Measurements from ENCODE around the gene USP17L21.
"Not testable (repeated sequence)": the region's sequence is repeated elsewhere in the genome, so short reads cannot be mapped to it uniquely, and the experiment has no call there.

USP17L21 gene

DNA sequence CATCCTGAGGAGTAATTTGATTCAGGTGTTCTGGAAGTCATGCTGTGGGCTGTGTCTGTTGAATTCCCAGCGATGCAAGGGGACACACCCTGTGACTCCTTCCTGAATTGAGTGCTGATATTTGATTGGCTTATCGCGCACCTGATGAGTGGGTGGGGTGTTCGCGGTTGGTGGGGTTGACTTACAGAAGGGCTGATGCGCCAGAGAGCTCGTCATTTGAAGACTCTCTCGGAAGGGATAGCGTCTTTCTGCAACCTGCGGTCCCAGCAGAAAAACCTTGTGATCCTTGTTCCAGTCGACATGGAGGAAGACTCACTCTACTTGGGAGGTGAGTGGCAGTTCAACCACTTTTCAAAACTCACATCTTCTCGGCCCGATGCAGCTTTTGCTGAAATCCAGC, at the start of gene USP17L21:
Gene USP17L21, plus strand, starts transcription at position 301 of the 400 bp plus-strand sequence. Its CDS starts 0 bp downstream, at position 301.
- not testable (repeated sequence) for H3K27me3 Mint-ChIP-seq (ENCODE audit: low read depth, poor library complexity); H3K27ac Mint-ChIP-seq; DNase-seq; H3K36me3 Mint-ChIP-seq (ENCODE audit: low read depth); H3K4me3 Mint-ChIP-seq; H3K9me3 Mint-ChIP-seq; H3K4me1 Mint-ChIP-seq

- not testable (repeated sequence) for H3K4me1 Mint-ChIP-seq; H3K36me3 Mint-ChIP-seq (ENCODE audit: low read depth); H3K9me3 Mint-ChIP-seq; H3K4me3 Mint-ChIP-seq; H3K27ac Mint-ChIP-seq; H3K27me3 Mint-ChIP-seq (ENCODE audit: low read depth, poor library complexity); DNase-seq
Measured at GRCh38 chr4:9214701-9215100, 48.0 kb upstream of the USP17L21 start.

- DNase-seq; H3K36me3 Mint-ChIP-seq (ENCODE audit: low read depth); H3K4me1 Mint-ChIP-seq; H3K27ac Mint-ChIP-seq; H3K27me3 Mint-ChIP-seq (ENCODE audit: low read depth, poor library complexity); H3K9me3 Mint-ChIP-seq; H3K4me3 Mint-ChIP-seq: not testable (repeated sequence)
Measured at GRCh38 chr4:9215105-9215504, 47.6 kb upstream of the USP17L21 start, which contains the start of gene USP17L11. TSS of gene USP17L11 (plus strand) at chr4:9215405. CDS start at chr4:9215405, 0 bp downstream.

- not testable (repeated sequence) for H3K4me3 Mint-ChIP-seq; H3K9me3 Mint-ChIP-seq; H3K36me3 Mint-ChIP-seq (ENCODE audit: low read depth); H3K4me1 Mint-ChIP-seq; H3K27me3 Mint-ChIP-seq (ENCODE audit: low read depth, poor library complexity); DNase-seq; H3K27ac Mint-ChIP-seq
Measured at GRCh38 chr4:9219852-9220251, 42.8 kb upstream of the USP17L21 start, which contains the start of gene USP17L12. TSS of gene USP17L12 (plus strand) at chr4:9220152. CDS start at chr4:9220152, 0 bp downstream.

DNA sequence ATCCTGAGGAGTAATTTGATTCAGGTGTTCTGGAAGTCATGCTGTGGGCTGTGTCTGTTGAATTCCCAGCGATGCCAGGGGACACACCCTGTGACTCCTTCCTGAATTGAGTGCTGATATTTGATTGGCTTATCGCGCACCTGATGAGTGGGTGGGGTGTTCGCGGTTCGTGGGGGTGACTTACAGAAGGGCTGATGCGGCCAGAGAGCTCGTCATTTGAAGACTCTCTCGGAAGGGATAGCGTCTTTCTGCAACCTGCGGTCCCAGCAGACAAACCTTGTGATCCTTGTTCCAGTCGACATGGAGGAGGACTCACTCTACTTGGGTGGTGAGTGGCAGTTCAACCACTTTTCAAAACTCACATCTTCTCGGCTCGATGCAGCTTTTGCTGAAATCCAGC, 38.1 kb upstream of the USP17L21 start, which contains the start of gene USP17L13:
Gene USP17L13, plus strand, starts transcription at position 301 of the 400 bp plus-strand sequence. Its CDS starts 0 bp downstream, at position 301.
- not testable (repeated sequence) for H3K36me3 Mint-ChIP-seq (ENCODE audit: low read depth); H3K4me1 Mint-ChIP-seq; DNase-seq; H3K4me3 Mint-ChIP-seq; H3K9me3 Mint-ChIP-seq; H3K27ac Mint-ChIP-seq; H3K27me3 Mint-ChIP-seq (ENCODE audit: low read depth, poor library complexity)

DNA sequence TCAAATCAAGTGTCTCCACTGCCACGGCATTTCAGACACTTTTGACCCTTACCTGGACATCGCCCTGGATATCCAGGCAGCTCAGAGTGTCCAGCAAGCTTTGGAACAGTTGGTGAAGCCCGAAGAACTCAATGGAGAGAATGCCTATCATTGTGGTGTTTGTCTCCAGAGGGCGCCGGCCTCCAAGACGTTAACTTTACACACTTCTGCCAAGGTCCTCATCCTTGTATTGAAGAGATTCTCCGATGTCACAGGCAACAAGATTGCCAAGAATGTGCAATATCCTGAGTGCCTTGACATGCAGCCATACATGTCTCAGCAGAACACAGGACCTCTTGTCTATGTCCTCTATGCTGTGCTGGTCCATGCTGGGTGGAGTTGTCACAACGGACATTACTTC, 32.4 kb upstream of the USP17L21 start:
- H3K27me3 Mint-ChIP-seq (ENCODE audit: low read depth, poor library complexity); H3K27ac Mint-ChIP-seq; H3K4me3 Mint-ChIP-seq; H3K9me3 Mint-ChIP-seq; H3K36me3 Mint-ChIP-seq (ENCODE audit: low read depth); H3K4me1 Mint-ChIP-seq: not testable (repeated sequence)
- DNase-seq = peak; percentile 0

DNA sequence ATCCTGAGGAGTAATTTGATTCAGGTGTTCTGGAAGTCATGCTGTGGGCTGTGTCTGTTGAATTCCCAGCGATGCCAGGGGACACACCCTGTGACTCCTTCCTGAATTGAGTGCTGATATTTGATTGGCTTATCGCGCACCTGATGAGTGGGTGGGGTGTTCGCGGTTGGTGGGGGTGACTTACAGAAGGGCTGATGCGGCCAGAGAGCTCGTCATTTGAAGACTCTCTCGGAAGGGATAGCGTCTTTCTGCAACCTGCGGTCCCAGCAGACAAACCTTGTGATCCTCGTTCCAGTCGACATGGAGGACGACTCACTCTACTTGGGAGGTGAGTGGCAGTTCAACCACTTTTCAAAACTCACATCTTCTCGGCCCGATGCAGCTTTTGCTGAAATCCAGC, 28.6 kb upstream of the USP17L21 start, which contains the start of gene USP17L15:
Gene USP17L15, plus strand, starts transcription at position 301 of the 400 bp plus-strand sequence. Its CDS starts 0 bp downstream, at position 301.
- not testable (repeated sequence) for H3K9me3 Mint-ChIP-seq; H3K27ac Mint-ChIP-seq; DNase-seq; H3K36me3 Mint-ChIP-seq (ENCODE audit: low read depth); H3K4me3 Mint-ChIP-seq; H3K27me3 Mint-ChIP-seq (ENCODE audit: low read depth, poor library complexity); H3K4me1 Mint-ChIP-seq

DNA sequence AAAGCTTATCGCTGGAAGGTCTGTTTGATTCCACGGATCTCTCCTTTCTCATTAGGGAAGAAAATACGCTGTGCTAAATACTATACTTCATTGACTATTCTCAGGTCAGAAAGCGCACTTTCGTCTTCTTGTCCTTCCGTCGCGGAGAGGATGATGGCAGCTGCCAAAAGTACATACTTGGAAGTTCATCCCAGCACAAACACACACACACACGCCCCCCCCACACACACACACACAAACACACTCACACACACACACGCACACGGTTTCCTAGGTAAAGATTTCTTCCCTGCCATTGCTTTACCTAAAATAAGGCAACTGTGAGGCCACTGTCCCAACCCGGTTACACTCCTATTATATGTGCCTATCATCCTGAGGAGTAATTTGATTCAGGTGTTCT, 24.2 kb upstream of the USP17L21 start:
- DNase-seq; H3K4me1 Mint-ChIP-seq; H3K36me3 Mint-ChIP-seq (ENCODE audit: low read depth); H3K27ac Mint-ChIP-seq; H3K9me3 Mint-ChIP-seq; H3K4me3 Mint-ChIP-seq; H3K27me3 Mint-ChIP-seq (ENCODE audit: low read depth, poor library complexity): not testable (repeated sequence)

- not testable (repeated sequence) for H3K36me3 Mint-ChIP-seq (ENCODE audit: low read depth); H3K9me3 Mint-ChIP-seq; H3K27ac Mint-ChIP-seq; H3K4me3 Mint-ChIP-seq; DNase-seq; H3K27me3 Mint-ChIP-seq (ENCODE audit: low read depth, poor library complexity); H3K4me1 Mint-ChIP-seq
Measured at GRCh38 chr4:9243579-9243978, 19.1 kb upstream of the USP17L21 start, which contains the start of gene USP17L17. TSS of gene USP17L17 (plus strand) at chr4:9243879. CDS start at chr4:9243879, 0 bp downstream.

DNA sequence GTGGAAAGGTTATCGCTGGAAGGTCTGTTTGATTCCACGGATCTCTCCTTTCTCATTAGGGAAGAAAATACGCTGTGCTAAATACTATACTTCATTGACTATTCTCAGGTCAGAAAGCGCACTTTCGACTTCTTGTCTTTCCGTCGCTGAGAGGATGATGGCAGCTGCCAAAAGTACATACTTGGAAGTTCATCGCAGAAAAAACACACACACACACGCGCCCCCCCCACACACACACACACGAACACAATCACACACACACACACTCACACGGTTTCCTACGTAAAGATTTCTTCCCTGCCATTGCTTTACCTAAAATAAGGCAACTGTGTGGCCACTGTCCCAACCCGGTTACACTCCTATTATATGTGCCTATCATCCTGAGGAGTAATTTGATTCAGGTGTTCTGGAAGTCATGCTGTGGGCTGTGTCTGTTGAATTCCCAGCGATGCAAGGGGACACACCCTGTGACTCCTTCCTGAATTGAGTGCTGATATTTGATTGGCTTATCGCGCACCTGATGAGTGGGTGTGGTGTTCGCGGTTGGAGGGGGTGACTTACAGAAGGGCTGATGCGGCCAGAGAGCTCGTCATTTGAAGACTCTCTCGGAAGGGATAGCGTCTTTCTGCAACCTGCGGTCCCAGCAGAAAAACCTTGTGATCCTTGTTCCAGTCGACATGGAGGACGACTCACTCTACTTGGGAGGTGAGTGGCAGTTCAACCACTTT, 14.6 kb upstream of the USP17L21 start, which contains the start of gene USP17L18:
Gene USP17L18, plus strand, starts transcription at position 678 of the 728 bp plus-strand sequence. Its CDS starts 0 bp downstream, at position 678.
- H3K27me3 Mint-ChIP-seq (ENCODE audit: low read depth, poor library complexity); DNase-seq; H3K4me1 Mint-ChIP-seq; H3K27ac Mint-ChIP-seq; H3K9me3 Mint-ChIP-seq; H3K4me3 Mint-ChIP-seq; H3K36me3 Mint-ChIP-seq (ENCODE audit: low read depth): not testable (repeated sequence)

DNA sequence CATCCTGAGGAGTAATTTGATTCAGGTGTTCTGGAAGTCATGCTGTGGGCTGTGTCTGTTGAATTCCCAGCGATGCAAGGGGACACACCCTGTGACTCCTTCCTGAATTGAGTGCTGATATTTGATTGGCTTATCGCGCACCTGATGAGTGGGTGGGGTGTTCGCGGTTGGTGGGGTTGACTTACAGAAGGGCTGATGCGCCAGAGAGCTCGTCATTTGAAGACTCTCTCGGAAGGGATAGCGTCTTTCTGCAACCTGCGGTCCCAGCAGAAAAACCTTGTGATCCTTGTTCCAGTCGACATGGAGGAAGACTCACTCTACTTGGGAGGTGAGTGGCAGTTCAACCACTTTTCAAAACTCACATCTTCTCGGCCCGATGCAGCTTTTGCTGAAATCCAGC, 9.6 kb upstream of the USP17L21 start, which contains the start of gene USP17L19:
Gene USP17L19, plus strand, starts transcription at position 301 of the 400 bp plus-strand sequence. Its CDS starts 0 bp downstream, at position 301.
- not testable (repeated sequence) for H3K27ac Mint-ChIP-seq; H3K4me3 Mint-ChIP-seq; H3K9me3 Mint-ChIP-seq; H3K27me3 Mint-ChIP-seq (ENCODE audit: low read depth, poor library complexity); H3K36me3 Mint-ChIP-seq (ENCODE audit: low read depth); H3K4me1 Mint-ChIP-seq; DNase-seq

DNA sequence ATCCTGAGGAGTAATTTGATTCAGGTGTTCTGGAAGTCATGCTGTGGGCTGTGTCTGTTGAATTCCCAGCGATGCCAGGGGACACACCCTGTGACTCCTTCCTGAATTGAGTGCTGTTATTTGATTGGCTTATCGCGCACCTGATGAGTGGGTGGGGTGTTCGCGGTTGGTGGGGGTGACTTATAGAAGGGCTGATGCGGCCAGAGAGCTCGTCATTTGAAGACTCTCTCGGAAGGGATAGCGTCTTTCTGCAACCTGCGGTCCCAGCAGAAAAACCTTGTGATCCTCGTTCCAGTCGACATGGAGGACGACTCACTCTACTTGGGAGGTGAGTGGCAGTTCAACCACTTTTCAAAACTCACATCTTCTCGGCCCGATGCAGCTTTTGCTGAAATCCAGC, 4.8 kb upstream of the USP17L21 start, which contains the start of gene USP17L20:
Gene USP17L20, plus strand, starts transcription at position 301 of the 400 bp plus-strand sequence. Its CDS starts 0 bp downstream, at position 301.
- not testable (repeated sequence) for H3K36me3 Mint-ChIP-seq (ENCODE audit: low read depth); DNase-seq; H3K27ac Mint-ChIP-seq; H3K9me3 Mint-ChIP-seq; H3K4me3 Mint-ChIP-seq; H3K27me3 Mint-ChIP-seq (ENCODE audit: low read depth, poor library complexity); H3K4me1 Mint-ChIP-seq

- not testable (repeated sequence) for DNase-seq; H3K4me1 Mint-ChIP-seq; H3K27me3 Mint-ChIP-seq (ENCODE audit: low read depth, poor library complexity); H3K27ac Mint-ChIP-seq; H3K9me3 Mint-ChIP-seq; H3K36me3 Mint-ChIP-seq (ENCODE audit: low read depth); H3K4me3 Mint-ChIP-seq
Measured at GRCh38 chr4:9267319-9267718, 4.6 kb downstream of the USP17L21 start, which contains the start of gene USP17L22. TSS of gene USP17L22 (plus strand) at chr4:9267619. CDS start at chr4:9267619, 0 bp downstream.

DNA sequence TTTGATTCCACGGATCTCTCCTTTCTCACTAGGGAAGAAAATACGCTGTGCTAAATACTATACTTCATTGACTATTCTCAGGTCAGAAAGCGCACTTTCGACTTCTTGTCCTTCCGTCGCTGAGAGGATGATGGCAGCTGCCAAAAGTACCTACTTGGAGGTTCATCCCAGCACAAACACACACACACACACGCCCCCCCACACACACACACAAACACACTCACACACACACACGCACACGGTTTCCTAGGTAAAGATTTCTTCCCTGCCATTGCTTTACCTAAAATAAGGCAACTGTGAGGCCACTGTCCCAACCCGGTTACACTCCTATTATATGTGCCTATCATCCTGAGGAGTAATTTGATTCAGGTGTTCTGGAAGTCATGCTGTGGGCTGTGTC, 9.0 kb downstream of the USP17L21 start:
- H3K36me3 Mint-ChIP-seq (ENCODE audit: low read depth); H3K27me3 Mint-ChIP-seq (ENCODE audit: low read depth, poor library complexity); H3K4me1 Mint-ChIP-seq; H3K9me3 Mint-ChIP-seq; H3K27ac Mint-ChIP-seq; H3K4me3 Mint-ChIP-seq: not testable (repeated sequence)
- peak; percentile 4 for DNase-seq

Measured in nephron progenitor cell (in vitro differentiated cells).